Activated CD4-positive, alpha-beta T cell treated with anti-CD3 and anti-CD28 coated beads for 1 hour (primary cell): ENCODE results near the gene ZDHHC9.

Experiments used
- DNase-seq: peaks from one replicate; pipeline ENCODE4 v3.0.0-alpha.2; 2020

ZDHHC9 gene

DNA sequence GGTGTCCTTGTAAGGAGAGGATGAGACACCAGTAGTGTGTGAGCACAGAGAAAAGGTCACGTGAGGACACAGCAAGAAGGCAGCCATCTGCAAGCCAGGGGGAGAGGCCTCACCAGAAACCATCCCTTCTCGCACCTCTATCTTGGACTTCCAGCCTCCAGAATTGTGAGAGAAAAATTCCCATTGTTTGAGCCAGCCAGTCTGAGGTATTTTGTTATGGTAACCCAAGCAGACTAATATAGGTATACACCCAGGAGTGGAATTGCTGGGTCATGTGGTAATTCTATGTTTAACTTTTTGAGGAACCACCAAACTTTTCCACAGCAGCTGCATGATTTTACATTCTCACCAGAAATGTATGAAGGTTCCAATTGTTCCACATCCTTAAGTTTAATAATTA lies 25.6 kb downstream of the ZDHHC9 start:
- DNase-seq: no peak

DNA sequence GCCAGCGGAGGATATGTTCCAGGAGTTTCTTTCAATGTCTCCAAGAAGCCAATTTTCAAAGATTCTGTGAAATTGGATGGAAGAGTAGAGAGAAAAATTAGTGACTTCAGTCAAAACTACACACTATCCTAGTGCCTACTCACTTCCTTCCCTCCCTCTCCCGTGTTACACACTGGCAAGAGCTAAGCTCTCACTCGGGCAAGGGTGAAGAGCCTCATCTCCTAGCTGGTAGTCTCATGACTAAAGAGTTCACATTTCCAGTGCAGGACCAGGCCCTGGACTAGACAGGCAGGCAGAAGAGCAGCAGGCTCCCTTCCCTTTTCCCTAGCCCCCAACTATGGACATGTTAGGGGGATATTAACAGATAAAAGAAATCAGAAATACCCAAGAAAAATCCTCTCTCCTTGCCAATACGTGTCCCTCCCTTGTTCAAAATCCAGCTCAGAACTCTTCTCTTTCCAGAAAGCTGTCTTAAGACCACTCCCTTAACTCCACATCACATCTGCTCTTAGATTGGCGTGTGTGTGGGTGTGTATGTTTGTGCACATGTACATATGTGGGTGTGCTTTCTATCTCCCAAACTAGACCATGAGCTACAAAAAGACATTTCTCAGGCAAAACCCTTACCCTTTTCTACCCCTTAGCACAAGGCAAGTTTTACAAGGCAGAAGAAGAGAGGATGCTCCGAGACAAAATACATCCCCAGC lies 29.9 kb downstream of the ZDHHC9 start:
- DNase-seq: no peak

DNA sequence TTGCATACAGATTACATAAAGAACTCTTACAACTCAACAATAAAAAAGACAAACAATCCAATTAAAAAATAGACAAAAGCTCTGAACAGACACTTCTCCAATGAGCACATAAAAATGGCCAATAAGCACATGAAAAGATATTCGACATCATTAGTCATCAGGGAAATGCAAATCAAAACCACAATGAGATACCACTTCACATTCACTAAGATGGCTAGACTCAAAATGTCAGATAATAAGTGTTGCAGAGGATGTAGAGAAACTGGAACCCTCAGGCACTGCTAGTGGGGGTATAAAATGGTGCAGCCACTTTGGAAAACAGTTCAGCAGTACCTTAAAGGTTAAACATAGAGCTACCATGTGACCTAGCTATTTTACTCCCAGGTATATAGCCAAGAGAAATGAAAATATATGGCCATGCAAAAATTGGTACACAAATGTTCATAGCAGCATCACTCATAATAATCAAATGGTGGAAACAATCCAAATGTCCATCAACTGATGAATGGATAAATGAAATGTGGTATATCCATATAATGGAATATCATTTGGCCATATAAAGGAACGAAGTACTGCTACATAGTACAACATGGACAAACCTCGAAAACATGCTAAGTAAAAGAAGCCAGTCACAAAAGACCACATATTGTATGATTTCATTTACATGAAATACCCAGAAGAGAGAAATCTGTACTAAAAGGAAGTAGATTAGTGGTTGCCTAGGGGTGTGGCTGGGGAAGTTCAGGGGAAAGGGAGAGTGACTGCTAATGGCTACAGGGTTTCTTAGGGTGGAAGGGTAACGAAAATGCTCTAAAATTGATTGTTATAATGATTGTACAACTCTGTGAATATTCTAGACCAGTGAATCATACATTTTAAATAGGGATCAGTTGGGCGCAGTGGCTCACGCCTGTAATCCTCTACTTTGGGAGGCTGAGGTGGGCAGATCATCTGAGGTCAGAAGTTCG lies 34.6 kb downstream of the ZDHHC9 start:
- no peak for DNase-seq

DNA sequence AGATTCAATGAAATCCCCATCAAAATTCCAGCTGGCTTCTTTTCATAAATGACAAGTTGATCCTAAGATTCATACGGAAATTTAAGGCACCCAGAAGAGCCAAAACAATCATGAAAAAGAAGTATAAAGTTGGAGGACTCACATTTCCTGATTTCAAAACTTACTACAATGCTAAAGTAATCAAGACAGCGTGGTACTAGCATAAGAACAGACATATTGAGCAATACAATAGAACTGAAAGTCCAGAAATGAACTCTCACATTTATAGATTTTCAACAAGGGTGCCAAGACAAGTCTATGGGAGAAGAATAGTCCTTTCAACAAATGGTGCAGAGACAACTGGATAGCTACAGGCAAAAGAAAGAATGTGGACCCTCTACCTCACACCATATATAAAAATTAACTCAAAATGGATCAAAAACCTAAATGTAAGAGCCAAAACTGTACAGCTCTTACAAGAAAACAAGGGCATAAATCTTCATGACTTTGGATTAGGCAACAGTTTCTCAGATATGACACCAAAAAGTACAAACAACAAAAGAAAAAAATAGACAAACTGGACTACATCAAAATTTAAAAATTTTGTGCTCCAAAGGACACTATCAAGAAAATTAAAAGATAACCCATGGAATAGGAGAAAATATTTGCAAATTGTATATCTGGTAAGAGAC lies 35.4 kb downstream of the ZDHHC9 start:
- no peak for DNase-seq

DNA sequence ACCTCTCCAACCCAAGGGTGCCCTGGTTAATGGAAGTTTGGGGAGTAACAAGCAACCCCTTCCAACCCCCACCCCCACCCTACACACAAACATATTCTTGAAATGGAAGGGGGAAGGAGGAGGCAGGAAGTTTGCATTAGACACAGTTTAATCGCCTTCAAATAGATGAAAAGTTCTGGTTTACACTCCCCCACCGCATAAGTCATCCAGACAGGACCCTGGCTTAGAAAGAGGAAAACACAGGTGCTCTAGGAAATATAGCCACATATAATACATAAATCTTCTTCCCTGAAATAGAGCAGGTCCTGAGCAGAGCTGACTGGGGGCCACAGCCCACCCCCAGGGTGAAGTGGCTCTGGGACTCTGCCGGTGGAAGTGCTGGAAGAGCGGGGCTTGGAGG lies 38.9 kb downstream of the ZDHHC9 start:
- no peak for DNase-seq

DNA sequence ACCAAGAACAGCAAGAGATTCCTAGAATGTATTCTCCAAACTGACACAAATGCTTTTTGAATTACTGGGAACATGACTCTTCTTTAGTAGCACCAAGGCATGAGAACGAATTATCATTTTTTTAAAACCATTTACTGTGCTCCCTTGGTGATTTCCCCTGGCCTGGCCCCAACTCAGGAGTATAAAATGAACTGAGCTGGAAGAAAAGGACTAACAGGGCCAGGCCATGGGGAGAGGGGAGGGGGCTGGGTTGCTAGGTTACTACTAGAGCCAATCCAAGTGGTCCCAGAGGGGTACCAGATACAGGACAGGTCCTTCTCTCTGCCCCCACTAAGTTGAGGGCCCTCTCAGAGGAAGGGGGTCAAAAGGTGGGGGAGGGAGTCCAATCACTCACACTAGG lies 40.8 kb downstream of the ZDHHC9 start:
- no peak for DNase-seq

DNA sequence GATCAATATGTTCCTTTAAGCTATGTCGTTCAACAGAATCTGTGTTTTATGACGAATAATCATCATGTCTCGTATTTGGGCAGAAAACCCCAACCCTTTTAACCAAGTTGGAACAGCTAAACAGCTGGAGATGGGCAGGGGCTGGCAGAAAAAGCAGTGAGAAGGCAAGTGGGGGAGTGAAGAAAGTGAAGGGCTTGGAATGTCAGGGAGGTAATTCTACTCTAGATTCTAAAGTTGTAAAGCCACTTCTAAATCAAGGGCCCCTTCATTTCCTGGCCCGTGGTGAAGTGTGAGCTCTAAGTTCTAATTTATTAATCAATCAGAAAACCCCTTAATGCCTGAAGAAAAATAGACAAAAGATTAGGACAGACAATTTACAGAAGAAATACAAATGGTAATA lies 43.5 kb downstream of the ZDHHC9 start:
- DNase-seq: no peak

DNA sequence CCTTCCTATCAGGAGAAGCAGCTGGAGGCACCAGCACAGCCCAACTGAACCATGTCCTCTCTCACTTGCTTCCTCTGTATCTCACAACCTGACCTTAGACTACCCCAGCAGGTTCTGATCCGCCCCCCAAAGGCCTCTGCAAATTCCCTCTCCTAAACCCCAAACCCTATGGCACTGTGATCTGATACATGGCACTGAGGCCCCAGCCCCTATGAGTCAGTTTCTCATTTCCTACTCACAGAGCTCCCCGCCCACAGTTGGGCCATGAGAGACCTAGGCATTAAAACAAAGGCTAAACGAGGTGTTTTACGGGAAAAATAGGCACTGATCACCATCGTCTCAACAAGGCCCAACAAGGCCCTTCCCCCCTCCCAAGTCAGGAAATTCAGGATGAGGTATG lies 44.8 kb downstream of the ZDHHC9 start:
- no peak for DNase-seq

DNA sequence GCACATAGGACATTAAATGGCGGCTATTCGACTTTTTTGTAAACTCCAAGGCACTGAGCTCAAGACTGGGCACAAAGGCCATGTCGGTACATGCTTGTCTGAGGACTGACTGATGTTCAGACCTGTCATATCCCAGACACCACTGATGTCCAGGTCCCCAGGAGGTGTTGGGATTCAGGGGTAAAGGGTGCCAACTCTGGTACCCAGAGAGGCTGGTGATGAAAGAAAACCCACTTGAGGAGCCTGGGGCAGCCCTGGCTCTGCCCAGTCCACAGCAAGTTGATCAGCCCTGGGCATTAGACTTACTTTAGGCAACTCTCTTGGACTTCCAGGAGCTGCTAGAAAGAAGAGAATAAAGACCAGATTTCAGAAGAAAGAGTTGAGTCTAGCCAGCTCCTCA lies 45.2 kb downstream of the ZDHHC9 start:
- no peak for DNase-seq

DNA sequence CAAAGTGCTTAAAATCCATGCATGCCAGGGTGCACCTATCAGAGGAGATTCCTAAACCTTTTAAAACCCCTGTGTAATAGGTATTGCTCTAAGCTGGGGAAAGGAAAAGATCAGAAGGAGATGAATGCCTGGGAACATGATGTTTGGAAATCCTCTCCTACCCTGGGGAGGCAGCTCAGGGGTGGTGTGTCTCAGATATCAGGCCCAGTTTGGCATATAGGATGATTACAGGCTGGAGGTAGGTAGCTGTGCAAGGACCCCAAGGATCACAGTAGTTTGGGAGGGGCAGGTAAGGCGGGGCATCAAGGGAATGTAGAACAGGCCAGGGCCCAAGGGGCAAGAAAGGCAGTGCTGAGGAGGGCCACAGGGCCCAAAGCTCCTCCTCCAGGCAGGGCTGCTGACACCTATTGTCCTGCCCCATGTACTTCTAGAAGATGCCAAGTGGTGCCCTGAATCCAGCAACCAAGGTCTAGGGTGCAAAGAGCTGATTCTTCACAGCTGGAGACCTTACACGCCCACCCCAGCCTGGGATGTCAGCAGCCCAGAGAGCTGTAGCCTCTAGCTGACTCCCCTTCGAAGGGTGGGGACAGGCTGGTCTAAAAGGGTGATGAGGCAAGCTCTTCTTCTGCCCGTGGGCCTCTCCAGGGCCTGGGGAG lies 46.3 kb downstream of the ZDHHC9 start:
- DNase-seq: no peak

DNA sequence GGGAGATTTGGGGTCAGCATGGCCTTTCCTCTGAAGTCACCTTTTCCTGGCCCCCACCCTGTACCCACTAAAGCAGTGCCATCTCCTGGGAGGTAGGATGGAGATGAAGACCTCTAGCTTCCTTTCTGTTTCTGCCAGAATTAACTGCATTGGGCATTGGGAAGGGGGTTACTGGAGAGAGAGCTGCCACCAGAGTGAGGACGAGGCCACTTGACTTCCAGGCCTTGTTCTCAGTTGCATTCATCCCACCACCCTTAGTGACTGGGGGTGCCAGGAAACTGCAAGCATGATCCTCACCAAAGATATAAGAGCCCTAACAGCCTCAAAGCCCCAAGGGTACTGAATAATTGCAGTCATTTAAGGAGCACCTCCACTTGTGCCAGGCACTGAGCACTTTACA lies 48.1 kb downstream of the ZDHHC9 start:
- DNase-seq: no peak

DNA sequence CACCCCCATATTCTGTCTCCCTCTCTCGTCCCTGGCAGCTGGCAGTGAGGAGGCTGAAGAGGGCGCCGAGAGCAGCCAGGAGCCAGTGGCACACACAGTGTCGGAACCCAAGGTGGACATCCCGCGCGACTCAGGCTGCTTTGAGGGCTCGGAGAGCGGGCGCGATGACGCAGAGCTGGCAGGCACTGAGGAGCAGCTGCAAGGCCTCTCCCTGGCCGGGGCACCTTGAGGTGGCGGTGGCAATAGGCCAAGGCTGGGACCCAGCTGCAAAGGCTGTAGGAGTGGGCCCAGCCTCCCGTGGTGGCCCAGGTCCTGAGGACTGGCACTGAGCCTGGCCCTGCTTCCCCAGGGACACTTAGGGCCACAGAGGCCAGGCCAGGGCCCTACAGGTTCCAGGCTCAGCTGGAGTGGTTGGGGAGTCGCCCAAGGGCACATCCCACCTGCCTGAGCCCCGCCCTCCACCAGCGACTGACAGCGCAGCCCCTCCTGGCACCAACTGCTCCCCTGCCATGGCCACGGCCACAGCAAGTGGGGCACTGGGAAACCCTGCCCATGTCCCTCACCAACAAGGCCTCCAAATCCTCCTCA lies 50.0 kb downstream of the ZDHHC9 start:
- no peak for DNase-seq

DNA sequence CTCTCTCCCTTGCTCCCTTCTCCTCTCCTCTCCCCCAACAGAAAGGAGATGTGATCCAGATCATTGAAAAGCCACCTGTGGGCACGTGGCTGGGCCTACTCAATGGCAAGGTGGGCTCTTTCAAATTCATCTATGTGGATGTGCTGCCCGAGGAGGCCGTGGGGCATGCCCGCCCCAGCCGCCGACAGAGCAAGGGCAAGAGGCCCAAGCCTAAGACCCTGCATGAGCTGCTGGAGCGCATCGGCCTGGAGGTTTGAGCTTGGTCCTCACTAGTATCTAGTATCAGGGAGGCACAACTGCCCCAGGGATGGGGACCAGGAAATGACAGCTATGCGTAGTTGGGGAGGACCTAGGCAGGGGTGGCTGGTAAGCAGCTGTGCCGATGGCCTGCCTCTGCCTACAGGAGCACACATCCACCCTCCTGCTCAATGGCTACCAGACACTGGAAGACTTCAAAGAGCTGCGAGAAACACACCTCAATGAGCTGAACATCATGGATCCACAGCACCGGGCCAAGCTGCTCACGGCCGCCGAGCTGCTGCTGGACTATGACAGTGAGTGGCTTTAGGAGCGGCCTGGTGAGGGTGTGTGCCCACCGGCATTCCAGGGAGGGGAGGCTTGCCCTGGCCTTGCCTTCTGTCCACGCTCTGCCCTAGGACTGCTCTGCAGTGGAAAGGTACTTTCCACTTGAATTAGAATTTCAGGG lies 50.9 kb downstream of the ZDHHC9 start:
- DNase-seq: no peak

DNA sequence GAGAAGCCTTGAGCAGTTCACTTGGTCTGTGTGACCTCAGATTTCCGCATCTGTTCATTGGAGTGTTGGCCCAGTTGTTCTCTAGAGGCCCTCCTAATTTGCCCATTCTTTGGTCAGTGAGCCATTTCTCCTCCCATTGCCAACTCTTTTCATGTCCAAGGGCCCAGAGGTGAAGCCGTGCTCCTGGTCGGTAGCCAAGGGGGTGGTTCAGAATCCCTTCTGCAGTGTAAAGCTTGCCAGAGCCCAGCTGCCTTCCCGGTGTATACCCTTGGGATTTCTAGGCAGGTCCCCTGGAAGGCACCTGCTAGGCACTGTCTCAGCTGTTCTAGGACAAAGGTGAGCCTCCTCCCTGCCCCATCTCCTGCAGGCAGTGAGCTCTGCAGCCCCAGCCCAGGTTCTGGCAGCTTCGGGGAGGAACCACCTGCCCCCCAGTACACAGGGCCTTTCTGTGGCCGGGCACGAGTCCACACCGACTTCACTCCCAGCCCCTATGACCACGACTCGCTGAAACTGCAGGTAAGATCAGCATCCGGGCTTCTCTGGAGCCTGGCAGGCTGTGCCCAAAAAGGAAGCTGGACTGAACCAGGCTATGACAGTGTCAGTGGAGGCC lies 51.6 kb downstream of the ZDHHC9 start:
- no peak for DNase-seq

DNA sequence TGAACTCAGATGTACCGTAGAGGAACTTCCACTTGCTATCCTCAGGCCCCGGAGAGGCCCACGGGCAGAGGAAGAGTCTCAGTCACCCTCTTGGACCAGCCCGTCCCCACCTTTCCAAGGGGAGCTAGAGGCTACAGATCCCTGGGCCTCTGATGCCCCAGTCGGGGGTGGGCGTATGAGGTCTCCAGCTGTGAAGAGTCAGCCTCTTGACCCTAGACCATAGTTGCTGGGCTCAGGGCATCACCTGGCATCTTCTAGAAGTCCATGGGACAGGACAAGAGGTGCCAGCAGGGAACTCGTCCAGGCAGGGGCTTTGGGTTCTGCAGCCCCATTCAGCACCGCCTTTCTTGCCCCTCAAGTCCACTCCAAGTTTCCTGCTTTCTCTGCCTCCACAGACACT lies 52.4 kb downstream of the ZDHHC9 start:
- DNase-seq: no peak

DNA sequence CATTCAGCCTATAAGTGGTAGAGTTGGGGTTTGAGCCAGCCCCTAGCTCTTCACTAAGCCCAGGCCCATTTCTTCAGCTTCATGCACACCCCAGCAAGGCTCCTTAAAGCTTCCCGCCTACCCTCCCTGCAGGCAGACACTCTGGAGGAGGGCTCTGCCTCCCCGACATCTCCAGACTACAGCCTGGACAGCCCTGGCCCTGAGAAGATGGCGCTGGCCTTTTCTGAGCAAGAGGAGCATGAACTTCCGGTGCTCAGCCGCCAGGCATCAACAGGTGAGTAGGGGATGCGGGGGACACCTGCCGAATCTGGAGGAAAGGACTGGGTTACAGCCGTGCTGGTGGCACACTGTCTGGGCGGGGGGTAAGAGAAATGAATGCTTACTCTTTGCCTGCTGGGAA lies 52.9 kb downstream of the ZDHHC9 start:
- DNase-seq: no peak

DNA sequence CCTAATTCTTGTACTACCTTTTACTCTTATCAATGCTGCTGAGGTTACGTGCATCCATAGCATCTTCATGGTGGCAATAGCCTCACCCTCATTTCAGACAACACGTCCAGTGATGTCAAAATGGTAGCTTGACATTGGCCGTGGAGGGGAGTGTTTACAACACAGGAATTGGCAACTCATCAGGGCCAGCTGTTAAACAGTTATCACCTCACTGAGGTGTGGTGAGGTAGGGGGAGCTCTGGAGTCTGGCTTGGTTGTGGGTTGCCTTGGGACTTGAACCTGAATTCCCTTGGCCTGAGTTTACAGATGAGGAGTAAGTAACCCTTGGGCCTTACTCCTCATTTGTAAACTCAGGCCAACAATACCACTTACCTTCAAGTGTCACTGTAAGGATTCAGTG lies 53.5 kb downstream of the ZDHHC9 start:
- DNase-seq: no peak

DNA sequence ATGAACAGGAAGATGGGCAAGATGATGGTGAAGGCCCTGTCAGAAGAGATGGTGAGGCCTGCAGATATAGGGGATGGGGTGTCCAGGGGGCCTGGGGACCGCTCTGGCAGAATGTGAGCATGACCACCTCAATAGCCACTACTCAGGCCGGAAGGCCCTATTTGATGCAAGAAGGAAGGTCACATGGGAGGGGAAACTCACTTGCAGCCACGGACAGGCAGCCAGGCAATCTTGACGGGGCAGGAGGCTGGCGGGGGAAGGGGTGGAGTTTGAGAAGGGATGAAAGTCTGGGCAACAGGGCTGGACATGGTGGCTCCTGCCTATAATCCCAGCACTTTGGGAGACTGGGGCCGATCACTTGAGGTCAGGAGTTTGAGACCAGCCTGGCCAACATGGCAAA lies 55.2 kb downstream of the ZDHHC9 start:
- no peak for DNase-seq

DNA sequence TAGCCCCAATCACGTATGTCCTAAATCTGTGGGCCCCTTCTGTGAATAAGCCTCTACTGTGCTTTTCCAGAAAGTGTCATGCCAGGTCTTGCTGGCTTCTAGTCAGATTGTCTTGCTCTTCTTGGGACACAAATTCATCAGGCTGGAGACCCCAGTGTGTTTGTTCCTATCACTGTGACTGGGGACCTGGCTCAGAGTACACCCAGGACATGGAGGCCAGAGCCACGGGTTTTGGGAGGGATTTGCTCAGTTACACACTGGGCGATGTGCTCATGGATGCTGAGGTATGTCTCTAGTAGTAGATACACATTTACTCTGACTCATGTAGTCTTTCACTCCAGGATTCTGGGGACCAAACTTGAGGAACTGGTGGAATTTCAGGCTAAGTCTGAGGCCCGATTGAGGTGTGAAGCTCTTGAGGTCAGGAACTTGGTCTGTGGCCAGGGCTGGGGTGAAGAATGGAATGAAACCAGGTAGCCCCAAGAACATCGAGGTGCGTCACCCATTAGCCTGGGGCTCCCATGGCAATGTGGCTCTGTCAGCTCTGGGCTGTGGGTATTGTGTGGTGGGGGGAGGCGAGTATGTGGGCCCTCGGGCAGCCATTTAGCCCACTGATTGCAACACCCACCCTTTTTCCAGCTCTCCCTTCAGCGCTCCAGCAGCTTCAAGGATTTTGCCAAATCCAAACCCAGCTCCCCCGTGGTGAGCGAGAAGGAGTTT lies 56.2 kb downstream of the ZDHHC9 start:
- no peak for DNase-seq

DNA sequence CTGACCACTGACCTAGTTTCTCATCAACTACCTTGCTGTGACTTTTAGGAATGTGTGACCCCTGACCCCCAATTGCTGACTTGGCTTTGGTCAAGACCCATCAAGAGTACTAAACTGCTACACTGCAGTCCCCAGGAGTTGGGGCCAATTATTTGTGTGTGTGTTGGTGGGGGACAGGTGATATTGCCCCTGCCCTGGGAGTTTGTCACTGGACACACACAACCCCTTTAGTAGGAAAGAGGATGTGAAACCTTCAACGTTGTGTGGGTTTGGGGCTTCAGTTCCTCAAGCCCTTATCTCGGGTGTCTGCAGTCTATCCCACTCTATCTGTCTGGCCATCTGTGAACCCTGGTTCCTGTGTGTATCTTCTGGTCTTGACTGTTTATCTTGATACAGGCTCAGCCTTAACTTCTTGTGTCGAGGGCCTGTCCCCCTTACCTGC lies 57.5 kb downstream of the ZDHHC9 start:
- no peak for DNase-seq
